ENCODE results near the gene PRODH2.
"Not testable (repeated sequence)": the region's sequence is repeated elsewhere in the genome, so short reads cannot be mapped to it uniquely, and the experiment has no call there.

PRODH2 gene

GRCh38 chr19:35843676-35844481 is 31.2 kb upstream of the PRODH2 start:
- DNase-seq = no peak

- no peak for DNase-seq
These were observed 30.1 kb upstream of the PRODH2 start for GRCh38 chr19:35842666-35843272.

- no peak for DNase-seq
These were observed 29.4 kb upstream of the PRODH2 start for GRCh38 chr19:35841961-35842595.

DNA sequence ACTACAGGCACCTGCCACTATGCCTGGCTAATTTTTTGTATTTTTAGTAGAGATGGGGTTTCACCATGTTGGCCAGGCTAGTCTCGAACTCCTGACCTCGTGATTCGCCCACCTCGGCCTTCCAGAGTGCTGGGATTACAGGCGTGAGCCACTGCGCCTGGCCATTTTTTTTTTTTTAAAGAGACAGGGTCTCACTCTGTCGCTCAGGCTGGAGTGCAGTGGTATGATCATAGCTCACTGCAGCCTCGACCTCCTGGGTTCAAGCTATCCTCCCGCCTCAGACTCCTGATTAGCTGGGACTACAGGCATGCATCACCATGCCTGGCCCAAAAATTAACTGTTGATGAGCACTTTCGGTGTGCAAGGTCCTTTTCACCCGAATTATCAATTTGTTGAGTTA is 23.5 kb upstream of the PRODH2 start:
- DNase-seq = not testable (repeated sequence)

DNA sequence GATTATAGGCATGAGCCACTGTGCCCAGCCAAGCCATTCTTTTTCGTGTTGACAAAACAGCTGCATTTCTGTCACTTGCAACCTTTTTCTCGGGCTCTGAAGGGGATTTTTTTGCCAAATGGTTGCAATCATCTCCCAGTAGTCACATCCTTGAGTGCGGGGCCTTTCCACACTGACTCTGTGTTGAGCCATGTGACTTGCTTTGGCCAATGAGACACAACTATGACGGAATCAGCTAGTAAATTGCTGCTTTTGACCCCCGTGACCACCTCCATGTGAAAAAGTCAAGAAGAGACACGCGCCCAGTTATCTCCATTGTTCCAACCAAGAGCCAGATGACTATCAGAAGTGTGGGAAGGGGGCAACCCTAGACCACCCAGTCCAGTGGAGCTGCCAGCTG is 21.3 kb upstream of the PRODH2 start:
- DNase-seq = no peak

DNA sequence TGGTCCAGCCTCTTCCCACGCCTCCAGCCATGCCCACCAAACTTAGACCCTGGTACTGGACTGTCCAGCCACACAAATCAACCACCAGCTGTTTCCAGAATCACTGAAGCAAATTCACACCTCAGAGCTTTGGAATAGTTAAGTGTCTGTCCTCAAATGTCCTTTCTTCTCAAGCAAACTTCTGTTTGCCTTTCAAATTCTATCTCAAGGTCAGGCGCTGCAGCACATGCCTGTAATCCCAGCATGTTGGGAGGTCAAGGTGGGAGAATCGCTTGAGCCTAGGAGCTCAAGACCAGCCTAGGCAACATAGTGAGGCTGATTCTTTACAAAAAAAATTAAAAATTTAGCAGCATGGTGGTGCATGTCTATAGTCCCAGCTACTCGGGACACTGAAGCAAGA is 19.4 kb upstream of the PRODH2 start:
- no peak for DNase-seq

DNA sequence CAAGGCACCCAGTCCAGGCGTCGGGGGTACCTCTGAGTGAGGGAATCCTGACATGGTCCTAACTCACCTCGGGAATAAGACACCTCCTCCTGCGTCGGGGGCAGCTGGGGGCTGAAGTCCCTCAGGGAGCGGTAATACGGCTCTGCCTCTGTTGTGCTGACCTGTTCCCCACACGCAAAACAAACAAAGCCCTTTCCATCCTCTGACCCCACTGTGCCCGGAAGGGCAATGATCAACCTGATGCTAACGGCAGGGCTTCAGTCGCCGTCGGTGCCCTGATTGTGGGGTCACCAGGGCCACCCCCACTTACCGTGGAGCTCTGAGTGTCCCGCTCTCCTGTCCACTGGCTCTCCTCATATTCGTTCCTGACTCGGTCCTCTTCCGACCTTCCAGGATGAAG is 18.3 kb upstream of the PRODH2 start:
- DNase-seq = no peak

GRCh38 chr19:35828692-35829301 is 16.2 kb upstream of the PRODH2 start:
- no peak for DNase-seq

GRCh38 chr19:35824150-35824549 is 11.5 kb upstream of the PRODH2 start:
- DNase-seq = no peak

DNA sequence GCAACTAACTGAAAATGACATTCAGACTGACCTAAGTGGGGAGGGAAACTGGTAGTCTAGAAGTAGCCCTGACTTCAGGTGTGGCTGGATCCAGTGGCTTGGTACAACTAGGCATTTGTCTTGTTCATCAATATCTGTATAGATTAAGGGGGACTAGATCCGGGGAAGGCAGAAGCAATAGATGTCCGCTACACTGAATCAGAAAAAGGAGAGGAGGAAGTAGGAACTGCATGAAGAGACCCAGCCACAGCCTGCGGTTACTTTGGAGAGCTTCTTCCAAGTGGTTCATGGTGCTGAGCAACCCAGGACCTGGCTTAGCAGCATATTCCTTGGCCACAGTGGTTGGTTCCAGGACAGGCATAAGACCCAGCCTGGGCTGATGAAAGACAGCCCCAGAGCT is 9.9 kb upstream of the PRODH2 start:
- DNase-seq = no peak

DNA sequence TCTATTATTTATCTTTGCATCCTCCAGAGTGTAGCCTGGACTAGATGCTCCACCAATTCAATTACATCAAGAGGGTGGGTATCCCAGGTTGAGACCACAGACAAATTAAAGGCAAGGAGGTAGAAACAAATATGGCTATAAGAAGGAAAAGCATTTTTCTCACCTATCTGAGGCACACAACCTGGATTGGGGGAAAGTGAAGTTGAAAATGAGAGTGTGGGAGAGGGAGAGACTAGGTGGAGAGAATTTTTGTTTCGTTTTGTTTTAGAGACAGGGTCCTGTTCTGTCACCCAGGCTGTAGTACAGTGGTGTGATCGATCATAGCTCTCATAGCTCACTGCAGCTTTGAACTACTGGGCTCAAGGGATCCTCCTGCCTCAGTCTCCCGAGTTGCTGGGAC is 5.8 kb upstream of the PRODH2 start:
- no peak for DNase-seq

DNA sequence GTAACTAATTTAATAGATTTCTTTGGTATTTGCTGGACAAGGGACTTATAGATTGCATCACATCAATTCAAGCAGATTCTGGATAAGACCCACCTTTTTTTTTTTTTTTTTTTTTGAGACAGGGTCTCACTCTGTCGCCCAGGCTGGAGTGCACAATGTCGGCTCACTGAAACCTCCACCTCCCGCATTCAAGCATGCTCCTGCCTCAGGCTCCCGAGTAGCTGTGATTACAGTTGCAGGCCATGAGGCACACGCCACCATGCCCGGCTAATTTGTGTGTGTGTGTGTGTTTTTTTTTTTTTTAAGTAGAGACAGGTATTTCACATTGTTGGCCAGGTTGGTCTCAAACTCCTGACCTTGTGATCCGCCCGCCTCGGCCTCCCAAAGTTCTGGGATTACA is 4.2 kb upstream of the PRODH2 start:
- no peak for DNase-seq

- no peak for DNase-seq
These were observed 3.6 kb upstream of the PRODH2 start for GRCh38 chr19:35816262-35816661.

DNA sequence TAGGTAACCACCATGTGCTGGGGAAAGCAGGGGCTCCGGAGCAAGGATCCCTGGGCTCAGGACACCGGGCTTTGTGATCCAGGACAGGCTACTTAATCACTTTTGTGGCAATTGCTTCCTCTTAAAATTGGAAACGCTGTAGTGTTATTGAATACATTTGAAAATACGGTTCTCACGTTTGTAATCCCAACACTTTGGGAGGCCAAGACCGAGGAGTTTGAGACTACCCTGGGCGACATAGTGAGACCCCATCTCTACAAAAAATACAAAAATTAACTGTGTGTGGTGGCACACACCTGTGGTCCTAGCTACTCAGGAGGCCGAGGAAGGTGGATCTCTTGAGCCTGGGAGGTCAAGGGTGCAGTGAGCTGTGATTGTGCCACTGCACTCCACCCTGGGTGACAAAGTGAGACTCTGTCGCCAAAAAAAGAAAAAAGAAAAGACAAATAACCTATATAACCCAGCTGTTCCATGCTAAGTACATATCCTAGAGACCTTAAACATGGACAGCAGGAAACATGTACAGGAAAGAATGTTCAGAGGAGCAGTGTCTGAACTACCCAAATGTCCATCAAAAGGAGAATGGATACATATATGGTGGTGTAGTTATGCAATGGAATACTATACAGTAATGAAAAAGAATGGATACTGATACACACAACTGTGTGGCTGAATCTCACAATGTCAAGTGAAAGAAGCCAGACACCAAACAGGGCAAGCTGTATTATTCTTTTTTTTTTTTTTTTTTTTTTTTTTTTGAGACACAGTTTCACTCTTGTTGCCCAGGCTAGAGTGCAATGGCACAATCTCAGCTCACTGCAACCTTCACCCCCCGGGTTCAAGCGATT is 622 bp upstream of the PRODH2 start:
- no peak for DNase-seq

DNA sequence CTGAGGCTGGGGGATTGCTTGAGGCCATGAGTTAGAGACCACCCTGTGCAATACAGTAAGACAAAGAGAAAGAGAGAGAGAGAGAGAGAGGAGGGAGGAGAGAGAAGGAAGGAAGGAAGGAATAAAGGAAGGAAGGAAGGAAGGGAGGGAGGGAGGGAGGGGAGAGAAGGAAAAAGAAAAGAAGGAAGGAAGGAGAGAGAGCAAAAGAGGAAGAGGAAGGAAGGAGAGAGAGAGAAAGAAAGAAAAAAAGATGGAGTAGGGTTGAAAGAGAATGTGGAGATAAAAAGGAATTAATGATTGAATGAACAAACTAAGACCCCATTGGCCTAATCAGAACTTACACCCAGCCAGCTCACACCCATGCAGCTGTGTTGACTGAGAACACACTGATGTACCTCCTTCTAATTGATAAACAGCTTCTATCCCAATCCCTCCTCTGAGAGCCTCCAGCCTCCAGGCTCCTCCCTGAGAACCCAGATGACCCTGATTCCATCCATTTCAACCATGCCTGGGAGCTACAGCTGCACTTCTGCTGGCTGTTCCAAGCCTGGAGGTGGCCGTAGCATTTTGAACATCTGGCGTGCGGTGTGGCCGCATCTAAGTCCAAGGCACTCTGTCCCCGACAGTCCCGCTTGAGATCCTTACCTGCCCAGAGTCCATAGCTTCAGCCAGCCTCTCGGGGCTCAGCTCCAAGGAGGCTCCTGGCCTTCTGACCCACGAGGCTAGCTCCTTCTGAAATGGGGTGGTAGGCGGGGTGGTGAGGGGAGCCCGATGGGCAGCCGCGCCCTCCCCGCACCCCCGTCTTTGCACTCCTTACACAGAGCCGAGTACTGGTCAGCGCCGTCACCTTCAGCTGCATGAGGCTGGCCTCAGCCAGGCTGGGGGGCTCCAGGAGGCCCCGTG is 1.1 kb downstream of the PRODH2 start:
- no peak for DNase-seq

- no peak for DNase-seq
These were observed 5.0 kb downstream of the PRODH2 start for GRCh38 chr19:35807633-35808032.

DNA sequence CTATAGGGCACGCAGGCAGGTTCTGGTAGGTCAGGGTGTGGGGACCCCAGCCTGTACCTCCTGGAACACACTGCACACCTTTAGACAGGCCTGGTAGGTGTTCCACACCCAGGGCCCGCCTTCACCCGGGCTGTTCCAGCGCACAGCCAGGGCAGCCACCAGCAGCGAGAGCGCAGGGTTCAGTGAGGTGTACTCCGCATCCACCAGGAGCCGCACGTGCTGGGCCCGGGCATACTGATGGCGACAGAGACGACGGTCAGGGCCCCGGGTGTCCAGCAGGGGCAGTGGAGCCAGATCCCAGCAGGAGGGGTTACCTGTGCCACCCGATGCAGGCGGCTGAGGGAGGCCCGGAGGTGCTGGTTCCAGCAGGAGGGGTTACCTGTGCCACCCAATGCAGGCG is 6.0 kb downstream of the PRODH2 start:
- DNase-seq = no peak

DNA sequence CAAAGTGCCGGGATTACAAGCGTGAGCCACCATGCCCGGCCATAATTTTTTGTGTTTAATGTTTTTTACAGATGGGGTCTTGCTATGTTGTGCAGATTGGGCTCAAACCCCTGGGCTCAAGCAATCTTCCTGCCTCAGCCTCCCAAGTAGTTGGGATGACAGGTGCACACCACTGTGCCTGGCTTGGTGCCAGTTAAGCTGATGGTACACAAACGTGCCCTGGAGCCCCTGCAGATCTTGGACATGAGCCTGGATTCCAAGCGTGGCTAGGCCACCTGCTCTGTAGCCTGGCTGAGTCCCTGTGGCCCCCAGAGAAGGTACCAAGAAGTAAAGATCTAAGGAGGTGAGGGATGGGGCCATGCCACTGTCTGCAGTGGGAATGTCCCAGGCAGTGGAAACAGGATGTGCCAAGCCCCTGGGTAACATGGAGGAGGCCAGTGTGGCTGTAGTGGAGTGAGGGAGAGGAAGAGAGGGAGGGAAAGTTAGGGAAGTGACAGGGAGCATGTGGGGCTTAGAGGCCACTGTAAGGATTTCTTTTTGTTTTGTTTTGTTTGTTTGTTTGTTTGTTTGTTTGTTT is 7.0 kb downstream of the PRODH2 start:
- peak; percentile 10 to 50 for DNase-seq

DNA sequence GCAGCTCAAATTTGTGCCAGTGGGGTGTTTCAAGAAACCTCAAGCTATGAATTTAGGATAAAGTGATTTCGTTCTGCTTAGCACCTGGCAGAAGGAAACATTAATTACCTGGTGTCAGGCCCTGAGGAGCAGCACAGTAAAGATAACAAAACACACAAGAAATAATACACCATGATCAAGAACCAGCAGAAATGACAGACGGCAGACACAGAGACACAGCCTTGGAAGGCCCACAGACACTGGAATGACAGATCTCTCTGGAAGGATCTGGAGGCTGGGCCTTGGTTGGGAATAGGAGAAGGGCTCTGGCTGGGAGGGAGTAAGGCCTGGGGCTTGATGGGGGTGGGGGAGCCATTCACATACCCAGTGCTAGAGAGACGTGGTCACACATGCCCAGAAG is 10.8 kb downstream of the PRODH2 start:
- DNase-seq = no peak

GRCh38 chr19:35797663-35798062 is 15.0 kb downstream of the PRODH2 start:
- DNase-seq = no peak

All from NCI-H524 (cell line).